IPS-NIHi7 (cell line): Measurements from ENCODE around the gene CIZ1.
A peak's percentile ranks its signal among the peaks of the same experiment; 100 is the strongest.

Experiments used
- DNase-seq: peaks from one replicate; pipeline ENCODE4 v3.0.0; 2012; ENCODE audit warnings: mixed read lengths; ENCODE audit errors: extremely low spot score

Gene CIZ1

DNA sequence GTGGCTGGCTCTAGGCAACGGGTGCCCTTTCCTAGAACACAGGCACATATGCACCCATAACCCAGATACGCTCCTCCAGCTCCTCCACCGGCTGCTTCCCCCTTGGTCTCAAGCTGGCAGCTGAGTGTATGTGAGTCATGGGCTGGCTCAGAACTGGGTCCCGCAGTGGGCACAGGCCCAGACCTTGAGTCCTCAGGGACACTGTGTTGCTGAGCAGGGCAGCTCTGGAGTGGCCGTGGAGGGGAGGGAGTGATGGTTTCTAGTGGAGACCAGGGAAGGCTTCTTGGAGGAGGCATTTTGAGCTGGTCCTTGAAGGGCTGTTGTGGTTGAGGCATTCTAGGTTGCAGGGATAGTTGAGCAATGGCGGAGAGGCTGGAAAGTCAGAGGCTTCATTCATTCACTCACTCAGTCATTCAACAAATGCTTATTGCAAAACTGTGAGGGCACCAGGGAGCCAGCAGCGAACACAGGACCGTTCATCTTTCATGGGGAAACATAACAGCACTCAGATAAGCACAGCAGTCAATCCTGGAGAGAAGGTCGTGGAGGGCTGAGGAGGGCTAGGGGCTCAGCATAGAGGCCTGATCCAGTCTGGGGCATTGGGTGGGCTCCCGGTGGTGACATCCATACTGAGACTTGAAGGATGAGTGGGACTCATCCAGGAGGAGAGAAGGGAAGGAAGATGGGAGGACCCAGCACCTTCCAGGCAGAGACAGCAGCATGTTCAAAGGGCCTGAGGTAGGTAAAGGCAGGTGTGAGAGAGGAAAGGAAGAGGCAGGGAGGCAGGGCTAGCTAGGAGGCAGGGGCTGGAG lies 29.0 kb downstream of the CIZ1 start:
- DNase-seq = no peak

DNA sequence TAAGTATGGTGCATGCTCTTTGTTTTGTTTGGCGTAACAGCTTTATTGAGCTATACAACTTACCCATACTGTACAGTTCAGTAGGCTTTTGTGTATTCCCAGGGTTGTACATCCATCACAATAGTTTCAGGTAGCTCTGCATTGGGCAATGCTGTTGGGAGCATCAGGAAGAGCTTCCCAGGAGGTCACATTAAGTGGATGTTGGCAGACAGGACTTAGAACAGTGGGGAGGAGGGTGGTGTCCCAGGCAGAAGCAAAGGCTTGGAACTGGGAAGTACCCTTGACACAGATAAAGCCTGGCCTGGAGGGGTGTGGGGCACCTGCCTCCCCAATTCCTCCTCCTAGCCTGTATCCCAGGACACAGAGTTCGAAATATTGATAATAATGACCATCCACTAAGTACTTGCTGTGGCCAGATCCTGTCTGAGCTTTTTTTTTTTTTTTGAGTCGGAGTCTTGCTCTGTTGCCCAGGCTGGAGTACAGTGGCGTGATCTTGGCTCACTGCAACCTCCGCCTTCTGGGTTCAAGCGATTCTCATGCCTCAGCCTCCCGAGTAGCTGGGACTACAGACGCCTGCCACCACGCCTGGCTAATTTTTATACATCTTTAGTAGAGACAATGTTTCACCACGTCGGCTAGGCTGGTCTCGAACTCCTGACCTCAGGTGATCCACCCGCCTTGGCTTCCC lies 30.0 kb downstream of the CIZ1 start:
- DNase-seq = no peak

- peak; percentile 67 for DNase-seq
These were observed 30.8 kb downstream of the CIZ1 start for GRCh38 chr9:128160603-128160987.

GRCh38 chr9:128159784-128160602 lies 31.4 kb downstream of the CIZ1 start, which contains the start of gene BBLN:
Gene BBLN, plus strand, starts transcription at chr9:128160265. Its CDS starts 143 bp downstream, at chr9:128160408.
- peak; percentile 100 for DNase-seq

DNA sequence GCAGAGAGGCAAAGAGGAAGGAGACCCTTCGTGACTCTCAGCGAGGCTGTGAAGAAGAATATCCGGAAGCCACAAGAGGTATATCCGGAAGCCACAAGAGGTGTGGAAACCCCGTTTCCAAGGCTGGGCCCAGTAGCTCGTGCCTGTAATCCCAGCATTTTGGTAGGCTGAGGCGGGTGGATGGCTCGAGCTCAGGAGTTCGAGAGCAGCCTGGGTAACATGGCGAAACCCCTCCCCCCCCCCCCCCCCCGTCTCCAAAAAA lies 31.9 kb downstream of the CIZ1 start:
- no peak for DNase-seq

- no peak for DNase-seq
These were observed 35.5 kb downstream of the CIZ1 start for GRCh38 chr9:128155736-128156500.

GRCh38 chr9:128153947-128154695 lies 37.3 kb downstream of the CIZ1 start:
- DNase-seq = no peak

DNA sequence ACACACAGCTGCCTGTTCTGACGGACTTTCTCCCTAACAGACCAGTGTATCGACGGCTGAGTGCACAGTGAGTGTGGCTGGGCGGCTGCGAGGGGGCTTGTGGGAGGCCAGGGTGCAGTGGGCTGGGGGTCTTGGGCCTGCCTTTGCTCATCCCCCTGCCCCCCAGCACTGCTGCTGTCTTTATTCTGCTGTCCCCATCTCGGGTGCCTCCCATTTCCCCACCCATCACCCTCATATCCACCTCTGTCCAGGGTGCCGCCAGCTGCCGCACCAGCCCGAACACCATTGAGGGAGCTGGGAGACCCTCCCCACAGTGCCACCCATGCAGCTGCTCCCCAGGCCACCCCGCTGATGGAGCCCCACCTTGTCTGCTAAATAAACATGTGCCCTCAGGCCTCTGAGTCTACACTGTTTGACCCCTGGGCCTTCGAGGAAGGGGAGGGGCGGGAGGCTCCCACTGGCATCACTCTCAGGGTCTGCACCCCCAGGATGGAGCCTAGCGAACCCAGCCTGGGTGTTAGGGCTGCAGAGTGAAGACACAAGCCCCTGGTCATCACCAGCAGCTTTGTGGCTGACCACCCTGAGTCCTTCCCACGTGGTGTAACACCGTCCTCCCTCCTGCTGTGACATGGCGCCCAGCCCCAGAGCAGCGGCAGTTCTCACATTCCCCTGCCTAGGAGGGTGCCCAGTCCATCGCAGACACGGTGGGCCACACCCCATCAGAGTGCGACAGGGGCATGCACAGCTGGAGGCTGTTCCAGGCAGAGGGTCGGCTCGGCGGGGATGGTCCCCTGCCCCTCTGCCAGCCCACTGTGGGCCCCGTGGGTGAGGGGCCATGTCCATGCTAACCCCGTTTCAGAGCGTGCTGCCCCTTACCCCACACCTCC lies 38.1 kb downstream of the CIZ1 start:
- DNase-seq = no peak

DNA sequence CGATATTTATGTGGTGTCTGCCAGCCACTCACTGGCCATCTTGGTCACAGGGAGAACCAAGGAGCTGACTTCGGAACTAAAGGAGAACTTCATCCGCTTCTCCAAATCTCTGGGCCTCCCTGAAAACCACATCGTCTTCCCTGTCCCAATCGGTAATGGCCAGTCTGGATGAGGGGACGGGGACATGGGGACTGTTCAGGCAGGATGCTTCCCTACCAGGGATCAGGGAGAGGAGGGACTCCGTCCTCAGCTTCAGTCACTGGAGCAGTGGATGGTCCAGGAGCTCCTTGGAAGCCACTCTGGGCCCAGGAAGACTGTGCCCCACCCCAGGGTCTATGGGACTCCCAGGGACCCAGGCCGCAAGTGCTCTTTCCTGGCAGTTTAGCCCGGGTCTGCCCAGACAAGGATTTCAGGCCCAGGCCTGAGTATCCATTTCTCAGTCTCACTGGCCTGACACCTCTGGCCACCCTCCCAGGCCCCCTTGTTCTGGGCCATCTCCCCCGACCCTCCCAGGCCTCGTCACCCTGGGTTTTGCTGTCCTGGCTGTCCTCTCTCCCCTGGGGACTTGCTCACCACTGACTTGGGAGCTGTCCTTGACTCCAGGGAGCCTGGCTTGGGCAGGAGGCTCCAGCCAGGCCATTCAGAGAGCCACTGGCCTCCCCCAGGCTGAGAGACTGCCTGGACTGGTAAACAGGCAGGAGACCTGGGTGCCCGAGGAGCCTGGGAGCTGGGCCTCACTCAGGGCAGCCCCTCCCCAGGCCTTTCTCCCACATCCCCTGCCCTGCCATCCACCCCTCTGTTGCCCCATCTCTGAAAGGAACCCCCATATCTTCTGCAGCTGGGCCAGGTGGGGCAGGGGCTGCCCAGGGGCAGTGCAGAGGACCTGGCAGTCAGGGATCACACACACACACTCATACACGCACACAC lies 39.0 kb downstream of the CIZ1 start:
- no peak for DNase-seq

GRCh38 chr9:128151309-128152132 lies 39.9 kb downstream of the CIZ1 start:
- no peak for DNase-seq

DNA sequence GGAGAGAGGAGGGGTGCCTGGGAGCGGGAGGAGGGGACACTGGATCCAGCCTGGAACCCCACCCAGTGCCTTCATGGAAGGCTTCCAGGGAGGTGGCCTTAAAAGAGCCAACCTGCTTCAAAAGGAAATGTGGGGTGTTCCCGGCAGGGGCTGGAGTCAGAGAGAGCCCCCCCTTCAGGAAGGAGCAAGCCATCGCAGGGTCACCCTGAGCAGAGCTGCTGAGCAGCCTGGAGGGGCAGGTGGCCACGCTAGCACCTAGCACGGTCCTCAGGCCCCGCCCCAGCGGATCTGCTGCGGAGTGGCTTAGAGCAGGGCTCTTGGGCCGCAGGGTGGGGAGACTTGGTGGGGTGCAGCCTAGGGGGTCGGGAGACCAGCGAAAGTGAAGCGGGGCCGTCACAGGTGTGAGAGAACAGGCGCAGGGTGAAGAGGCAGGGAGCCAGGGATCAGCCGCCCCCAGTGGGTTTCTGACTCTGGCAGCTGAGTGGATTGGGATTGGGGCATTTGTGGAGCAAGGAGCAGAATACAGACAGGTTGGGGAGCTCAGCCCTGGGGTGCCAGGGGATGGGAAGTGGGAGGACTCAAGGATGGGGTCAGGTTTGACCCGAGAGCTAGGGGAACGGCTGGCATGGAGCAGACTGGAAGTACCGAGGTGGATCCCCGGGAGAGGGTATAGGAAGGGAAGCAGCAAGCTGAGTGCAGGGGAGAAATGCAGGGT lies 40.6 kb downstream of the CIZ1 start:
- peak; percentile 89 for DNase-seq

DNA sequence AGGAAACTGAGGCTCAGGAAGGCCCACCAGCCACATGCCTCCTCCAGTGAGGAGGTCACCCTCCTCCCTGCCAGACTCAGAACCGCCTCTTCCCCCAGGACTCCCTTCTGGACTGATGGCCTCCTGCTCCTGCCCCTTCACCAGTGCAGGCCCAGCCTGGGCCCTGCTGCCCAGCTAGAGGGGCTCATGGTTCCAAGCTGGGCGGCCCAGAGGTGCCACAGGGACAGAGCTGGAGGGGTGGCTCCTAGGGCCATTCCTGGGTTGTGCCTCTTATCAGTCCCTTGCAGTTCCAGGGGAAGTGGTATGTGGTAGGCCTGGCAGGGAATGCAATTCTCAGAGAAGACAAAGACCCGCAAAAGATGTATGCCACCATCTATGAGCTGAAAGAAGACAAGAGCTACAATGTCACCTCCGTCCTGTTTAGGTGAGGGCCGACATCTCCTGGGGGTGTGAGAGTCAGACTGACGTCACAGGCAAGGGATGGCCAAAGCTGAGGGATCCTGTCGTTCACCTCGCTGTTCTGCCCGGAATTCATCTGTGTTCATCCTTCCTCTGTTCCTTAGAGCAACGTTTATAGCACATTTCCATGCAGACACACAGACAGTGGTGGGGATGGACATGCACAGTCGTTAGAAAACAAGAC lies 41.3 kb downstream of the CIZ1 start:
- no peak for DNase-seq

GRCh38 chr9:128149001-128149701 lies 42.2 kb downstream of the CIZ1 start, which contains the start of gene LCN2:
Gene LCN2, plus strand, starts transcription at chr9:128149453. Its CDS starts 73 bp downstream, at chr9:128149526.
- no peak for DNase-seq

DNA sequence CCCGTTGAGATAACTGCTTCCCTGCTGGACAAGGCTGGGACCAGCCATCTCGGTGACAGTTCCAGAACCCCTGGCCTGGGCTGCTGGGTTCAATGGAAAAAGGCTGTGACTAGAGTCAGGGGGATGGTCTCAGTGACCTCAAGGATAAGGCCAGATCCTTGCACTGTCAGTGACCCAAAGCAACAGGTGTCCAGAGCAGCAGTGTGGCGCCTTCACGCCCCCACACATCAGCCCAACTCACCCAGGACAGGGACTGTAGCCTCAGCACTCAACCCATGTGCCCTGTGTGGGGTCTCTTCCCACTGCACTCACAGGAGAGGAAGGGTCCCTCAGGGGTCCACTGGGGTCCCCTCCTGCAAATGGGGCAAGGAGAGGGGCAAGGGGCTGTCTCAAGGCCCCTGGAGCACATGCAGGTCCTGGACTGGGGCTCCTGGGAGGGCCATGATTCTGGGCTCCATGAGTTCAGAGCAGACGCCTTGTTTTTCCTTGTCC lies 42.8 kb downstream of the CIZ1 start:
- no peak for DNase-seq

DNA sequence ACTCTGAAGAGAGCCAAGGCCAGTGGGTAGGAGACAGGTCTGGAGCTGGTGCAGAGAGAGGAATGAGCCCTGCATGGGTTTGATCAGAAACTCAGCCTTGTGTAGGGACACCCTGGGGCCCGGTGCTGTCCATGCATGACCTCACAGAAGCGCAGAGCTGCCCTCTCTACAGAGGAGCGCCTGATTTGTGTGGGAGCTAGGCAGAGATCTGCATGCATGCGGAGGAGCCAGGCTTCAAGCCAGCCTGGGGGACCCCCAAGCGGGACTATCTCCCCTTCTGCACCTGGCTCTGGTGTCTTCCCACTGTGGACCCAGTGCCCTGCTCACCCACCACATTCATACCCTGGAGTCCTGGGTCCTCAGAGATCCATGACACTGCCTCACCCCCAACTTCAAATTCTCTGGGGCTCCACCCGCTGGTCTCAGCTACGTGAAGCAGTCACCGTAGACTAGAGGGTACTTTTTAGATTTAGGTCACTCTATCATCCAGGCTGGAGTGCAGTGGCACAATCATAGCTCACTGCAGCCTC lies 44.7 kb downstream of the CIZ1 start:
- no peak for DNase-seq

GRCh38 chr9:128145951-128146351 lies 45.4 kb downstream of the CIZ1 start:
- DNase-seq = no peak
